SU-DHL-6 (cell line): ENCODE results near the gene PID1.

ENCODE experiments used
- CTCF ChIP-seq: fragments of 200-600 bp; sonication (generic); IDR thresholded peaks from one replicate; pipeline ENCODE4 v1.5.1; 2017; ENCODE audit warnings: antibody characterized with exemption, mild to moderate bottlenecking, low read length, moderate library complexity; ENCODE audit not compliant: insufficient read depth, poor library complexity, severe bottlenecking
- EZH2phosphoT487 ChIP-seq: fragments of 200-600 bp; sonication (generic), shearing (Covaris generic); conservative IDR thresholded peaks from 2 replicates; pipeline ENCODE4 v1.6.1; 2018; ENCODE audit warnings: mild to moderate bottlenecking, antibody characterized with exemption, low read length, moderate library complexity, mixed read lengths

DNA sequence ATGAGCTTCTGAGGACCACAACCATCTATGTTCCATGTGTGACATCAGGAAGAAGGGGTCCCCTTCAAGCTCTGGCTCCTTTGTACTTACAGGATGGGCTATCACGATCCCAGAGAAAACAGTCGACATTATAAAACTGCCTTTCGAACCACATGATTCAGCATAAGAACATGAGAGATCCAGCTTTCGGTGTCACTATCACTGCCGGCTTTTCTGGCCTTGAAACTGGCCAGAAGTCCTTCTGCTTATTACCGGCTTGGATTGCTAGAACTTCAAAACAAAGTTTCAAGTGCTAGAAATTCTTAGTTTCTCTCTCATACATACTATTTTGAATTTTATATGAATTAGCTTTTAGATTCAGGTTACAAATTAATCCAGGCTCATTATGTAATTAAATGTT, 138.9 kb downstream of the PID1 start:
- TF ChIP-seq CTCF (no peak), EZH2phosphoT487 (no peak)
